Lower lobe of right lung (tissue), 2 donors: ENCODE measurements around the gene RNF224. TPM values are rescaled to one million over a fixed set of nuclear protein-coding genes. Genes with fewer than 3 reads are reported as not detected.
A peak's percentile ranks its signal among the peaks of the same experiment; 100 is the strongest.

Experiments used
- ATAC-seq, 2 donors: fragments of 200-7000 bp; cut with Tn5 transposase; one replicate each; pipeline ENCODE4 v1.9.1; 2020 to 2022; ENCODE audit warnings: mild to moderate bottlenecking in 2 of 2, moderate library complexity in 2 of 2
- DNase-seq: peaks from one replicate; pipeline ENCODE4 v3.0.0-alpha.2; 2020
- H3K27ac ChIP-seq: fragments of 200-600 bp; one replicate; pipeline ENCODE4 v1.8.0; 2022
- H3K27me3 ChIP-seq: fragments of 200-600 bp; one replicate; pipeline ENCODE4 v1.8.0; 2022; ENCODE audit warnings: low read depth
- H3K36me3 ChIP-seq: fragments of 200-600 bp; one replicate; pipeline ENCODE4 v1.8.0; 2022; ENCODE audit warnings: mild to moderate bottlenecking
- H3K4me1 ChIP-seq: fragments of 200-600 bp; one replicate; pipeline ENCODE4 v1.8.0; 2022
- H3K4me3 ChIP-seq: fragments of 200-600 bp; one replicate; pipeline ENCODE4 v1.8.0; 2022; ENCODE audit warnings: mild to moderate bottlenecking
- H3K9me3 ChIP-seq: fragments of 200-600 bp; one replicate; pipeline ENCODE4 v1.8.0; 2022
- CTCF ChIP-seq: fragments of 200-600 bp; IDR thresholded peaks from one replicate; pipeline ENCODE4 v1.8.0; 2022; ENCODE audit warnings: antibody characterized with exemption, mild to moderate bottlenecking
- intact Hi-C: fragments of 100-400 bp; cut with DNase I; formaldehyde crosslinking; loops from one replicate; pipeline ENCODE4 v1.11.0; 2022
- total RNA-seq: library from RNA; stranded (reverse); fragmentation: NEBNext Ultra II Directional; extraction: Animal tissue kit (Norgen Biotek cat#: 25700); gene quantifications from one replicate; pipeline ENCODE4 v1.2.1, GENCODE V29; 2021
- donor health status: DM: no; HTN: yes; CAD: no; lungs with severe emphysema.

The RNF224 gene
- total RNA-seq, 1 donor from 2014 or later = 0.21 TPM

- Histone ChIP-seq H3K36me3 (peaks cover 27% of the 10 kb centered on the region), H3K4me1 (peaks cover 67% of the 10 kb centered on the region), H3K9me3 (no peaks in the 10 kb centered on the region), H3K27me3 (no peaks in the 10 kb centered on the region), H3K4me3 (no peak overlapping the region), H3K27ac (no peak overlapping the region)
- ATAC-seq = no peak
- no peak for DNase-seq
- no peak for TF ChIP-seq CTCF
- intact Hi-C loops = no loop called here
Observed at GRCh38 chr9:137193771-137194170, 33.5 kb upstream of the RNF224 start.

GRCh38 chr9:137194388-137194787 lies 32.9 kb upstream of the RNF224 start:
- no peak for ATAC-seq
- Histone ChIP-seq H3K27ac (no peak overlapping the region), H3K4me3 (no peak overlapping the region)

GRCh38 chr9:137194909-137195308 lies 32.4 kb upstream of the RNF224 start:
- Histone ChIP-seq H3K27ac (no peak overlapping the region), H3K4me1 (peaks cover 69% of the 10 kb centered on the region), H3K4me3 (no peak overlapping the region), H3K9me3 (no peaks in the 10 kb centered on the region), H3K27me3 (no peaks in the 10 kb centered on the region), H3K36me3 (peaks cover 24% of the 10 kb centered on the region)
- no peak for DNase-seq
- no peak for TF ChIP-seq CTCF
- ATAC-seq = no peak
- intact Hi-C loops = no loop called here

More at GRCh38 chr9:137194388-137194787, 32.9 kb upstream of the RNF224 start:
- DNase-seq = no peak
- no peaks in the 10 kb centered on the region for H3K27me3 ChIP-seq
- intact Hi-C loops = no loop called here
- TF ChIP-seq CTCF = no peak
- peaks cover 27% of the 10 kb centered on the region for H3K36me3 ChIP-seq
- peaks cover 70% of the 10 kb centered on the region for H3K4me1 ChIP-seq
- H3K9me3 ChIP-seq = no peaks in the 10 kb centered on the region

GRCh38 chr9:137195525-137196220 lies 31.6 kb upstream of the RNF224 start:
- DNase-seq (no peak), ATAC-seq (no peak)
- Histone ChIP-seq H3K27me3 (no peaks in the 10 kb centered on the region), H3K9me3 (no peaks in the 10 kb centered on the region), H3K4me3 (no peak overlapping the region), H3K27ac (no peak overlapping the region), H3K36me3 (peaks cover 16% of the 10 kb centered on the region), H3K4me1 (peaks cover 62% of the 10 kb centered on the region)
- TF ChIP-seq CTCF = no peak
- intact Hi-C loops = no loop called here

- intact Hi-C loops = no loop called here
- peak; percentile 73 for DNase-seq
- no peaks in the 10 kb centered on the region for H3K36me3 ChIP-seq
- peak; percentile 41 to 60 for ATAC-seq
- no peaks in the 10 kb centered on the region for H3K27me3 ChIP-seq
- TF ChIP-seq CTCF = no peak
- H3K4me1 ChIP-seq = peaks cover 67% of the 10 kb centered on the region
- no peaks in the 10 kb centered on the region for H3K9me3 ChIP-seq
- peak overlapping the region; percentile 78 for H3K27ac ChIP-seq
- H3K4me3 ChIP-seq = peak overlapping the region; percentile 69
Observed at GRCh38 chr9:137198051-137198901, 29.0 kb upstream of the RNF224 start.
